Skin of body (tissue), 2 donors: ENCODE measurements around the gene USP17L10. TPM values are rescaled to one million over a fixed set of nuclear protein-coding genes. Genes with fewer than 3 reads are reported as not detected.
"Not testable (repeated sequence)": the region's sequence is repeated elsewhere in the genome, so short reads cannot be mapped to it uniquely, and the experiment has no call there.

Experiments
- DNase-seq: peaks from one replicate; lab custom pipeline; 2025; lab: John Stamatoyannopoulos, UW
- total RNA-seq: library from RNA; depleted of rRNA; stranded (reverse); fragments of >200 nt; gene quantifications from one replicate; pipeline ENCODE4 v1.2.3, GENCODE V29; 2014

USP17L10 gene
- total RNA-seq: not detected

GRCh38 chr4:9210357-9210756 is at the start of gene USP17L10:
Gene USP17L10 (plus strand): TSS chr4:9210657. CDS start chr4:9210657, 0 bp downstream.
- not testable (repeated sequence) for DNase-seq

- DNase-seq: not testable (repeated sequence)
These were observed 44.5 kb upstream of the USP17L10 start for GRCh38 chr4:9165990-9166389.

- not testable (repeated sequence) for DNase-seq
These were observed 40.5 kb upstream of the USP17L10 start, which contains the start of gene FAM90A26 for GRCh38 chr4:9169791-9170459. Gene FAM90A26 (plus strand): TSS chr4:9170409. CDS start chr4:9173173, 2,764 bp downstream.

- DNase-seq: not testable (repeated sequence)
These were observed 4.2 kb downstream of the USP17L10 start for GRCh38 chr4:9214701-9215100.

GRCh38 chr4:9215105-9215504 is 4.6 kb downstream of the USP17L10 start, which contains the start of gene USP17L11:
Gene USP17L11 (plus strand): TSS chr4:9215405. CDS start chr4:9215405, 0 bp downstream.
- DNase-seq: not testable (repeated sequence)

- not testable (repeated sequence) for DNase-seq
These were observed 9.4 kb downstream of the USP17L10 start, which contains the start of gene USP17L12 for GRCh38 chr4:9219852-9220251. Gene USP17L12 (plus strand): TSS chr4:9220152. CDS start chr4:9220152, 0 bp downstream.

- not testable (repeated sequence) for DNase-seq
These were observed 14.1 kb downstream of the USP17L10 start, which contains the start of gene USP17L13 for GRCh38 chr4:9224596-9224995. Gene USP17L13 (plus strand): TSS chr4:9224896. CDS start chr4:9224896, 0 bp downstream.

- not testable (repeated sequence) for DNase-seq
These were observed 19.8 kb downstream of the USP17L10 start for GRCh38 chr4:9230249-9230648.

GRCh38 chr4:9234085-9234484 is 23.6 kb downstream of the USP17L10 start, which contains the start of gene USP17L15:
Gene USP17L15 (plus strand): TSS chr4:9234385. CDS start chr4:9234385, 0 bp downstream.
- not testable (repeated sequence) for DNase-seq

- DNase-seq: not testable (repeated sequence)
These were observed 28.0 kb downstream of the USP17L10 start for GRCh38 chr4:9238461-9238860.

- DNase-seq: not testable (repeated sequence)
These were observed 33.1 kb downstream of the USP17L10 start, which contains the start of gene USP17L17 for GRCh38 chr4:9243579-9243978. Gene USP17L17 (plus strand): TSS chr4:9243879. CDS start chr4:9243879, 0 bp downstream.

- not testable (repeated sequence) for DNase-seq
These were observed 37.7 kb downstream of the USP17L10 start, which contains the start of gene USP17L18 for GRCh38 chr4:9247953-9248680. Gene USP17L18 (plus strand): TSS chr4:9248630. CDS start chr4:9248630, 0 bp downstream.

GRCh38 chr4:9253078-9253477 is 42.6 kb downstream of the USP17L10 start, which contains the start of gene USP17L19:
Gene USP17L19 (plus strand): TSS chr4:9253378. CDS start chr4:9253378, 0 bp downstream.
- DNase-seq: not testable (repeated sequence)

- DNase-seq: not testable (repeated sequence)
These were observed 47.4 kb downstream of the USP17L10 start, which contains the start of gene USP17L20 for GRCh38 chr4:9257824-9258223. Gene USP17L20 (plus strand): TSS chr4:9258124. CDS start chr4:9258124, 0 bp downstream.

Other genes with a start within 250 kb of the USP17L10 start
- gene FAM90A26, start 40.2 kb upstream of the USP17L10 start, total RNA-seq: not detected
- gene USP17L11, start 4.7 kb downstream of the USP17L10 start, total RNA-seq: not detected
- gene USP17L12, start 9.5 kb downstream of the USP17L10 start, total RNA-seq: not detected
- gene USP17L13, start 14.2 kb downstream of the USP17L10 start, total RNA-seq: not detected
- gene USP17L15, start 23.7 kb downstream of the USP17L10 start, total RNA-seq: not detected
- not detected for gene USP17L17, start 33.2 kb downstream of the USP17L10 start, total RNA-seq
- not detected for gene USP17L18, start 38.0 kb downstream of the USP17L10 start, total RNA-seq
- not detected for gene USP17L19, start 42.7 kb downstream of the USP17L10 start, total RNA-seq
- not detected for gene USP17L20, start 47.5 kb downstream of the USP17L10 start, total RNA-seq
- not detected for gene USP17L21, start 52.2 kb downstream of the USP17L10 start, total RNA-seq
- not detected for gene USP17L22, start 57.0 kb downstream of the USP17L10 start, total RNA-seq
- gene USP17L24, start 114.5 kb downstream of the USP17L10 start, total RNA-seq: not detected
- not detected for gene USP17L25, start 119.3 kb downstream of the USP17L10 start, total RNA-seq
- not detected for gene USP17L26, start 124.0 kb downstream of the USP17L10 start, total RNA-seq
- not detected for gene USP17L5, start 128.7 kb downstream of the USP17L10 start, total RNA-seq
- not detected for gene USP17L27, start 133.5 kb downstream of the USP17L10 start, total RNA-seq
- not detected for gene USP17L28, start 138.2 kb downstream of the USP17L10 start, total RNA-seq
- not detected for gene USP17L29, start 143.0 kb downstream of the USP17L10 start, total RNA-seq
- not detected for gene USP17L30, start 152.5 kb downstream of the USP17L10 start, total RNA-seq
- not detected for gene DEFB131A, start 233.8 kb downstream of the USP17L10 start, total RNA-seq